ENCODE measurements around the gene NRXN2. TPM values are rescaled to one million over a fixed set of nuclear protein-coding genes. Genes with fewer than 3 reads are reported as not detected.

NRXN2 gene
- total and polyA plus RNA-seq, 2 experiments from 2014 or later: 1.1 to 5.6 TPM

GRCh38 chr11:64647019-64647779, 75.8 kb downstream of the NRXN2 start:
- no peak for DNase-seq
- Histone ChIP-seq H4K20me1 (ENCODE audit: insufficient read depth) (no peaks in the 10 kb centered on the region), H3K27ac (no peak overlapping the region), H3K4me3 (no peak overlapping the region), H3K9ac (no peak overlapping the region), H3K79me2 (ENCODE audit: insufficient read depth) (no peaks in the 10 kb centered on the region), H2AFZ (no peak overlapping the region), H3K36me3 (ENCODE audit: low read depth) (no peaks in the 10 kb centered on the region), H3K27me3 (replicated peaks; ENCODE audit: insufficient read depth) (peaks cover 36% of the 10 kb centered on the region), H3F3A (ENCODE audit: insufficient read depth) (no peaks in the 10 kb centered on the region), H3K9me3 (ENCODE audit: low read depth) (no peaks in the 10 kb centered on the region), H3K4me2 (ENCODE audit: unreplicated experiment) (no peak overlapping the region), H3K4me1 (ENCODE audit: insufficient read depth) (no peaks in the 10 kb centered on the region), H3K9me2 (ENCODE audit: insufficient read depth) (no peaks in the 10 kb centered on the region)
- 59 to 62% methylated on average over 9 of the region's 9 CpGs for WGBS, 2 experiments (ENCODE audit: low coverage in 1 of 2, low lambda C conversion rate in 2 of 2, missing lambda C conversion rate in 2 of 2)
- in situ Hi-C loops (cut with MboI): no loop called here
- no peak for TF ChIP-seq EZH2 (IDR thresholded peaks at IDR 0.05; ENCODE audit: insufficient read depth, poor library complexity, severe bottlenecking)
- no peak for TF ChIP-seq EZH2phosphoT487 (IDR thresholded peaks at IDR 0.05; ENCODE audit: insufficient read depth, low read depth)

GRCh38 chr11:64644647-64645275, 78.2 kb downstream of the NRXN2 start:
- WGBS, 2 experiments (ENCODE audit: low coverage in 1 of 2, low lambda C conversion rate in 2 of 2, missing lambda C conversion rate in 2 of 2): 41 to 46% methylated on average over 10 to 11 of the region's 11 CpGs
- Histone ChIP-seq H3K4me2 (ENCODE audit: unreplicated experiment) (no peak overlapping the region), H3K9me2 (ENCODE audit: insufficient read depth) (no peaks in the 10 kb centered on the region), H3K9ac (no peak overlapping the region), H3K27ac (no peak overlapping the region), H3K4me3 (no peak overlapping the region), H3K27me3 (replicated peaks; ENCODE audit: insufficient read depth) (peaks cover 59% of the 10 kb centered on the region), H3K79me2 (ENCODE audit: insufficient read depth) (no peaks in the 10 kb centered on the region), H3K4me1 (ENCODE audit: insufficient read depth) (no peaks in the 10 kb centered on the region), H2AFZ (no peak overlapping the region), H4K20me1 (ENCODE audit: insufficient read depth) (no peaks in the 10 kb centered on the region), H3K9me3 (ENCODE audit: low read depth) (no peaks in the 10 kb centered on the region), H3K36me3 (ENCODE audit: low read depth) (no peaks in the 10 kb centered on the region), H3F3A (ENCODE audit: insufficient read depth) (no peaks in the 10 kb centered on the region)
- in situ Hi-C loops (cut with MboI): no loop called here
- DNase-seq: peak; percentile 13
- no peak for TF ChIP-seq EZH2 (IDR thresholded peaks at IDR 0.05; ENCODE audit: insufficient read depth, poor library complexity, severe bottlenecking)
- TF ChIP-seq EZH2phosphoT487 (IDR thresholded peaks at IDR 0.05; ENCODE audit: insufficient read depth, low read depth): no peak

GRCh38 chr11:64643920-64644646, 78.9 kb downstream of the NRXN2 start:
- TF ChIP-seq EZH2 (IDR thresholded peaks at IDR 0.05; ENCODE audit: insufficient read depth, poor library complexity, severe bottlenecking) (no peak), EZH2phosphoT487 (IDR thresholded peaks at IDR 0.05; ENCODE audit: insufficient read depth, low read depth) (no peak)
- Histone ChIP-seq H4K20me1 (ENCODE audit: insufficient read depth) (no peaks in the 10 kb centered on the region), H3K79me2 (ENCODE audit: insufficient read depth) (no peaks in the 10 kb centered on the region), H3K9ac (no peak overlapping the region), H3K4me1 (ENCODE audit: insufficient read depth) (no peaks in the 10 kb centered on the region), H3K27me3 (replicated peaks; ENCODE audit: insufficient read depth) (peaks cover 64% of the 10 kb centered on the region), H3K4me3 (no peak overlapping the region), H3F3A (ENCODE audit: insufficient read depth) (no peaks in the 10 kb centered on the region), H3K9me2 (ENCODE audit: insufficient read depth) (no peaks in the 10 kb centered on the region), H3K27ac (no peak overlapping the region), H3K9me3 (ENCODE audit: low read depth) (no peaks in the 10 kb centered on the region), H3K36me3 (ENCODE audit: low read depth) (no peaks in the 10 kb centered on the region), H2AFZ (no peak overlapping the region), H3K4me2 (ENCODE audit: unreplicated experiment) (no peak overlapping the region)
- no peak for DNase-seq
- WGBS, 2 experiments (ENCODE audit: low coverage in 1 of 2, low lambda C conversion rate in 2 of 2, missing lambda C conversion rate in 2 of 2): 0 to 4% methylated on average over 18 to 19 of the region's 19 CpGs
- in situ Hi-C loops (cut with MboI): no loop called here

- no peaks in the 10 kb centered on the region for H3K79me2 ChIP-seq (ENCODE audit: insufficient read depth)
- peak; percentile 16 for DNase-seq
- no peaks in the 10 kb centered on the region for H3K4me1 ChIP-seq (ENCODE audit: insufficient read depth)
- no peak overlapping the region for H3K4me2 ChIP-seq (ENCODE audit: unreplicated experiment)
- no peaks in the 10 kb centered on the region for H3K36me3 ChIP-seq (ENCODE audit: low read depth)
- no peak overlapping the region for H2AFZ ChIP-seq
- no peak overlapping the region for H3K9ac ChIP-seq
- no peaks in the 10 kb centered on the region for H4K20me1 ChIP-seq (ENCODE audit: insufficient read depth)
- H3K27ac ChIP-seq: no peak overlapping the region
- 0 to 3% methylated on average over 8 to 41 of the region's 53 CpGs for WGBS, 2 experiments (ENCODE audit: low coverage in 1 of 2, low lambda C conversion rate in 2 of 2, missing lambda C conversion rate in 2 of 2)
- H3K4me3 ChIP-seq: no peak overlapping the region
- H3K9me2 ChIP-seq (ENCODE audit: insufficient read depth): no peaks in the 10 kb centered on the region
- H3K9me3 ChIP-seq (ENCODE audit: low read depth): no peaks in the 10 kb centered on the region
- H3K27me3 ChIP-seq (replicated peaks; ENCODE audit: insufficient read depth): peaks cover 71% of the 10 kb centered on the region
- in situ Hi-C loops (cut with MboI): no loop called here
- no peaks in the 10 kb centered on the region for H3F3A ChIP-seq (ENCODE audit: insufficient read depth)
- TF ChIP-seq EZH2 (IDR thresholded peaks at IDR 0.05; ENCODE audit: insufficient read depth, poor library complexity, severe bottlenecking) (no peak), EZH2phosphoT487 (IDR thresholded peaks at IDR 0.05; ENCODE audit: insufficient read depth, low read depth) (no peak)
These were observed 79.6 kb downstream of the NRXN2 start for GRCh38 chr11:64643256-64643881.

Data from GM23248 (cell line).